Peyer's patch (tissue), 4 donors: ENCODE data around the gene MCRIP2.

Experiments used
- POLR2A ChIP-seq, 2 donors: fragments of 450-650 bp; IDR thresholded peaks; one replicate each; pipeline ENCODE4 v1.5.1; 2017; ENCODE audit warnings: antibody characterized with exemption in 2 of 2, mild to moderate bottlenecking in 2 of 2, moderate library complexity in 2 of 2
- TF ChIP-seq, protein P1 (sequence below), 6 experiments: fragments of 450-650 bp in 4 of 6; fragments of 200-600 bp in 2 of 6; sonication (generic) in 1 of 6; IDR thresholded peaks; one replicate each; pipeline ENCODE4 v1.5.1; 2017 to 2019; ENCODE audit warnings: antibody characterized with exemption in 6 of 6, mild to moderate bottlenecking in 3 of 6, moderate library complexity in 1 of 6

DNA sequence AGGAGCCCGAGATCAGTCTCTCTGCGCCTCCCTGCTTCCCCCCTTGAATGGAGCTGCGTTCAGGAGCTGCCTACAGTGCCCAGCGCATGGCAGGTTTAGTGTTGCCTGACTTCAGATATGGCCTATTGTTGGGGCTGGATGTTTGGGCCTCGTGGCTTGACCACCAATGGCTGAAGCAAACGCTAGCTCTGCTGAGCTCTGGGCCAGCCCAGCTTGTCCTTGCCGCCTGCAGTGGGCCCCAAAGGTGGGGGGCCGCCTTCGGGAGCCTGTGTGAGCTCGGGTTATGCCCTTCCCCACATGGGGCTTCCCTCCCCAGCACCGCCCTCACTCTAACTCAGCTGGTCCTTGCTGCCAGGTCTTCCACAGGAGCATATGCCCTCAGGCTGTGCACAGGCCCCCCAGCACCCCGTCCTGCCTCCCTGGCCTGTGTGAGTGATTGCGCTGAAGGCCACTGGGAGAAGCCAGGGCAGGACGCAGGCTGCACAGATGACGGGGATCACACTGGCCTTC, 3.5 kb upstream of the MCRIP2 start:
- TF ChIP-seq, protein P1, sequence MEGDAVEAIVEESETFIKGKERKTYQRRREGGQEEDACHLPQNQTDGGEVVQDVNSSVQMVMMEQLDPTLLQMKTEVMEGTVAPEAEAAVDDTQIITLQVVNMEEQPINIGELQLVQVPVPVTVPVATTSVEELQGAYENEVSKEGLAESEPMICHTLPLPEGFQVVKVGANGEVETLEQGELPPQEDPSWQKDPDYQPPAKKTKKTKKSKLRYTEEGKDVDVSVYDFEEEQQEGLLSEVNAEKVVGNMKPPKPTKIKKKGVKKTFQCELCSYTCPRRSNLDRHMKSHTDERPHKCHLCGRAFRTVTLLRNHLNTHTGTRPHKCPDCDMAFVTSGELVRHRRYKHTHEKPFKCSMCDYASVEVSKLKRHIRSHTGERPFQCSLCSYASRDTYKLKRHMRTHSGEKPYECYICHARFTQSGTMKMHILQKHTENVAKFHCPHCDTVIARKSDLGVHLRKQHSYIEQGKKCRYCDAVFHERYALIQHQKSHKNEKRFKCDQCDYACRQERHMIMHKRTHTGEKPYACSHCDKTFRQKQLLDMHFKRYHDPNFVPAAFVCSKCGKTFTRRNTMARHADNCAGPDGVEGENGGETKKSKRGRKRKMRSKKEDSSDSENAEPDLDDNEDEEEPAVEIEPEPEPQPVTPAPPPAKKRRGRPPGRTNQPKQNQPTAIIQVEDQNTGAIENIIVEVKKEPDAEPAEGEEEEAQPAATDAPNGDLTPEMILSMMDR (IDR thresholded peaks at IDR 0.05) = no peak
- no peak for TF ChIP-seq POLR2A (IDR thresholded peaks at IDR 0.05)
